ENCODE data around the gene TSPAN4.
A peak's percentile ranks its signal among the peaks of the same experiment; 100 is the strongest.

TSPAN4 gene

DNA sequence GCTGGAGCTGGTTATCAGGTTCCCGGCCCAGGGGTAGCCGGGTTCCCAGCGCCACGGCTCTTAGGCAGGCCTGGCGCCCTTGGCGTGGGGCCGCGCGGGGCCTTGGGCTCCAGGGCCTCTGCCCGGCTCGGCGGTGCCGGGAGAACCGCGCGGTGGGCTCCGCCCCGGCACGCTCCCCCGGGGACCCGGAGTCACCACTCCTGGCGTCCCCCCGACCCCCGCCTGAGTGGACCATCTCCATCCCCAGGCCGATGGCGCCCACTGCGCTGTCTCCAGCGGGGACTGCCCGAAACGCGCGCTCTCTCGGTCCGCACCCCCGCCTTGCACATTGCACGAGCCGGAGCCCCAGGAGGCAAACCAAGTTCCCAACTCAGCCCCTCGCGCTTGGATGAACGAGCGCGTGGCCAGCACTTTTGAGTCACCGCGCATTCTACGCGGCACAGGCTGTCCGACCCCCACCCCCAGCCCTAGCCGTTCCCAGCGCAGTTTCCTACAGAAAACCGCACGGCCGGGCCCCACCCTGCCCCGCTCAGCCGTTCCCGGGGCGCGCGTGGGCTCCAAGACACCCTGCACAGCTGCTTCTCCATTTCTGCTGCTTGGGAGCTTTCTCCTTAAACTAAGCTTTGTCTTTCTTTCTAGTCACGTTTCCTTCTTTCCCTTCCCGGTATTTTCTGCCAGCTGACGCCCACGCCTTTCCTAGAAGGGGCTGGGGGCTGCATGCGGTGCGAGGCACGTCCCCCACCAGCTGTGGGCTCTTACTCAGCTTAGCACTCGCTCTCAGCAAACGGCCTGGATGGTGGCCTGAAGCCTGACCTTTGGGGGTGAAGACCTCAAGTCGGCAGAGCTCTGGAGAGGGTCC, 68.6 kb downstream of the TSPAN4 start (continued):
- TF ChIP-seq, protein P1, sequence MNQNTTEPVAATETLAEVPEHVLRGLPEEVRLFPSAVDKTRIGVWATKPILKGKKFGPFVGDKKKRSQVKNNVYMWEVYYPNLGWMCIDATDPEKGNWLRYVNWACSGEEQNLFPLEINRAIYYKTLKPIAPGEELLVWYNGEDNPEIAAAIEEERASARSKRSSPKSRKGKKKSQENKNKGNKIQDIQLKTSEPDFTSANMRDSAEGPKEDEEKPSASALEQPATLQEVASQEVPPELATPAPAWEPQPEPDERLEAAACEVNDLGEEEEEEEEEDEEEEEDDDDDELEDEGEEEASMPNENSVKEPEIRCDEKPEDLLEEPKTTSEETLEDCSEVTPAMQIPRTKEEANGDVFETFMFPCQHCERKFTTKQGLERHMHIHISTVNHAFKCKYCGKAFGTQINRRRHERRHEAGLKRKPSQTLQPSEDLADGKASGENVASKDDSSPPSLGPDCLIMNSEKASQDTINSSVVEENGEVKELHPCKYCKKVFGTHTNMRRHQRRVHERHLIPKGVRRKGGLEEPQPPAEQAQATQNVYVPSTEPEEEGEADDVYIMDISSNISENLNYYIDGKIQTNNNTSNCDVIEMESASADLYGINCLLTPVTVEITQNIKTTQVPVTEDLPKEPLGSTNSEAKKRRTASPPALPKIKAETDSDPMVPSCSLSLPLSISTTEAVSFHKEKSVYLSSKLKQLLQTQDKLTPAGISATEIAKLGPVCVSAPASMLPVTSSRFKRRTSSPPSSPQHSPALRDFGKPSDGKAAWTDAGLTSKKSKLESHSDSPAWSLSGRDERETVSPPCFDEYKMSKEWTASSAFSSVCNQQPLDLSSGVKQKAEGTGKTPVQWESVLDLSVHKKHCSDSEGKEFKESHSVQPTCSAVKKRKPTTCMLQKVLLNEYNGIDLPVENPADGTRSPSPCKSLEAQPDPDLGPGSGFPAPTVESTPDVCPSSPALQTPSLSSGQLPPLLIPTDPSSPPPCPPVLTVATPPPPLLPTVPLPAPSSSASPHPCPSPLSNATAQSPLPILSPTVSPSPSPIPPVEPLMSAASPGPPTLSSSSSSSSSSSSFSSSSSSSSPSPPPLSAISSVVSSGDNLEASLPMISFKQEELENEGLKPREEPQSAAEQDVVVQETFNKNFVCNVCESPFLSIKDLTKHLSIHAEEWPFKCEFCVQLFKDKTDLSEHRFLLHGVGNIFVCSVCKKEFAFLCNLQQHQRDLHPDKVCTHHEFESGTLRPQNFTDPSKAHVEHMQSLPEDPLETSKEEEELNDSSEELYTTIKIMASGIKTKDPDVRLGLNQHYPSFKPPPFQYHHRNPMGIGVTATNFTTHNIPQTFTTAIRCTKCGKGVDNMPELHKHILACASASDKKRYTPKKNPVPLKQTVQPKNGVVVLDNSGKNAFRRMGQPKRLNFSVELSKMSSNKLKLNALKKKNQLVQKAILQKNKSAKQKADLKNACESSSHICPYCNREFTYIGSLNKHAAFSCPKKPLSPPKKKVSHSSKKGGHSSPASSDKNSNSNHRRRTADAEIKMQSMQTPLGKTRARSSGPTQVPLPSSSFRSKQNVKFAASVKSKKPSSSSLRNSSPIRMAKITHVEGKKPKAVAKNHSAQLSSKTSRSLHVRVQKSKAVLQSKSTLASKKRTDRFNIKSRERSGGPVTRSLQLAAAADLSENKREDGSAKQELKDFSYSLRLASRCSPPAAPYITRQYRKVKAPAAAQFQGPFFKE (tag by site-specific recombination; IDR thresholded peaks at IDR 0.05; ENCODE audit: borderline replicate concordance) = no peak
- TF ChIP-seq, protein P2, sequence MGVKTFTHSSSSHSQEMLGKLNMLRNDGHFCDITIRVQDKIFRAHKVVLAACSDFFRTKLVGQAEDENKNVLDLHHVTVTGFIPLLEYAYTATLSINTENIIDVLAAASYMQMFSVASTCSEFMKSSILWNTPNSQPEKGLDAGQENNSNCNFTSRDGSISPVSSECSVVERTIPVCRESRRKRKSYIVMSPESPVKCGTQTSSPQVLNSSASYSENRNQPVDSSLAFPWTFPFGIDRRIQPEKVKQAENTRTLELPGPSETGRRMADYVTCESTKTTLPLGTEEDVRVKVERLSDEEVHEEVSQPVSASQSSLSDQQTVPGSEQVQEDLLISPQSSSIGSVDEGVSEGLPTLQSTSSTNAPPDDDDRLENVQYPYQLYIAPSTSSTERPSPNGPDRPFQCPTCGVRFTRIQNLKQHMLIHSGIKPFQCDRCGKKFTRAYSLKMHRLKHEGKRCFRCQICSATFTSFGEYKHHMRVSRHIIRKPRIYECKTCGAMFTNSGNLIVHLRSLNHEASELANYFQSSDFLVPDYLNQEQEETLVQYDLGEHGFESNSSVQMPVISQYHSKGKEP (tag by site-specific recombination; IDR thresholded peaks at IDR 0.05) = no peak
- TF ChIP-seq, protein P3, sequence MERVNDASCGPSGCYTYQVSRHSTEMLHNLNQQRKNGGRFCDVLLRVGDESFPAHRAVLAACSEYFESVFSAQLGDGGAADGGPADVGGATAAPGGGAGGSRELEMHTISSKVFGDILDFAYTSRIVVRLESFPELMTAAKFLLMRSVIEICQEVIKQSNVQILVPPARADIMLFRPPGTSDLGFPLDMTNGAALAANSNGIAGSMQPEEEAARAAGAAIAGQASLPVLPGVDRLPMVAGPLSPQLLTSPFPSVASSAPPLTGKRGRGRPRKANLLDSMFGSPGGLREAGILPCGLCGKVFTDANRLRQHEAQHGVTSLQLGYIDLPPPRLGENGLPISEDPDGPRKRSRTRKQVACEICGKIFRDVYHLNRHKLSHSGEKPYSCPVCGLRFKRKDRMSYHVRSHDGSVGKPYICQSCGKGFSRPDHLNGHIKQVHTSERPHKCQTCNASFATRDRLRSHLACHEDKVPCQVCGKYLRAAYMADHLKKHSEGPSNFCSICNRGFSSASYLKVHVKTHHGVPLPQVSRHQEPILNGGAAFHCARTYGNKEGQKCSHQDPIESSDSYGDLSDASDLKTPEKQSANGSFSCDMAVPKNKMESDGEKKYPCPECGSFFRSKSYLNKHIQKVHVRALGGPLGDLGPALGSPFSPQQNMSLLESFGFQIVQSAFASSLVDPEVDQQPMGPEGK (tag by site-specific recombination; IDR thresholded peaks at IDR 0.05) = 0 out of 2 replicates have a peak, but pooled peaks have one; percentile 10
- TF ChIP-seq ZNF335 (tag by site-specific recombination; conservative IDR thresholded peaks at IDR 0.05) = peak; percentile 33
- TF ChIP-seq GLIS1 (tag by site-specific recombination; IDR thresholded peaks at IDR 0.05) = peak; percentile 60; the same call in 1 of the 2 replicates
- no peak for TF ChIP-seq ZBTB8A (tag by site-specific recombination; IDR thresholded peaks at IDR 0.05)
- TF ChIP-seq ZNF558 (tag by site-specific recombination; IDR thresholded peaks at IDR 0.05) = no peak
- TF ChIP-seq FEZF1 (tag by site-specific recombination; IDR thresholded peaks at IDR 0.05) = no peak
- peak; percentile 52; the same call in 1 of the 2 replicates for TF ChIP-seq ZIC2 (tag by site-specific recombination; IDR thresholded peaks at IDR 0.05)
- TF ChIP-seq MEIS1 (CRISPR knock-in tag; IDR thresholded peaks at IDR 0.05; ENCODE audit: borderline replicate concordance) = no peak
- no peak for TF ChIP-seq ZNF530 (tag by site-specific recombination; IDR thresholded peaks at IDR 0.05; ENCODE audit: low read depth)
- TF ChIP-seq ZNF114 (tag by site-specific recombination; IDR thresholded peaks at IDR 0.05) = no peak
- no peak for TF ChIP-seq ZNF324 (tag by site-specific recombination; IDR thresholded peaks at IDR 0.05)
- no peak for TF ChIP-seq BCL11B (tag by site-specific recombination; IDR thresholded peaks at IDR 0.05; ENCODE audit: low read depth)
- TF ChIP-seq KLF8 (tag by site-specific recombination; IDR thresholded peaks at IDR 0.05) = peak; percentile 6; the same call in 1 of the 2 replicates
- TF ChIP-seq ZNF239 (tag by site-specific recombination; IDR thresholded peaks at IDR 0.05) = no peak

DNA sequence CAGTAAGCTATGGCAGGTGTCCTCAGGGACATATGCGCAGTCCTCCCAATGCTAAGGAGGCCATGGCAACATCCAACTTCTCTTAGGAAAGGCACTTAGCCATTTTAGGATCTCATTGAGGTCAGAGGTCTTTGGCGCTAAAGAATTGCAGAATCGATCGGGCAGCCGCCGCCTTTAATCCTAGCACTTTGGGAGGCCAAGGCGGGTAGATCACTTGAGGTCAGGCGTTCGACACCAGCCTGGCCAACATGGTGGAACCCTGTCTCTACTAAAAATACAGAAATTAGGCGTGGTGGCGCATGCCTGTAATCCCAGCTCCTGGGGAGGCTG, 69.2 kb downstream of the TSPAN4 start:
- TF ChIP-seq ZNF658 (tag by site-specific recombination; IDR thresholded peaks at IDR 0.05) = no peak
- peaks cover 0 to 23% of the 10 kb centered on the region in 2 experiments; a peak in 2 of 3 replicates for H3K36me3 ChIP-seq (ENCODE audit: control insufficient read depth in 2 of 2, insufficient read depth in 1 of 2, low read length in 2 of 2)
- H3K27ac ChIP-seq (ENCODE audit: extremely low read depth, low read depth, low read length) = no peak overlapping the region; the same call in 1 of the 2 replicates
- no peaks in the 10 kb centered on the region for H3K9me3 ChIP-seq (ENCODE audit: control insufficient read depth, insufficient read depth, low read depth, low read length)
- no peak overlapping the region for H3K4me3 ChIP-seq (ENCODE audit: low read depth, low read length)
- POLR2A ChIA-PET = no interaction called here
- CTCF ChIA-PET = interaction anchor here (0.6 kb wide), 1 partner anchor 357 kb away, joined by 3 read pairs; no protein-coding TSS in a partner anchor
- no peaks in the 10 kb centered on the region for H3K4me1 ChIP-seq (ENCODE audit: control insufficient read depth, insufficient read depth, low read length)

Data from HEK293 (cell line).